Fibroblast of mammary gland (primary cell): ENCODE measurements around the gene SMCO2.
A peak's percentile ranks its signal among the peaks of the same experiment; 100 is the strongest.

Experiments
- DNase-seq: peaks from one replicate; pipeline ENCODE4 v3.0.0-alpha.2; 2010; ENCODE audit warnings: low read depth
- H3K4me3 ChIP-seq: 2 replicates; pipeline ENCODE4 v1.5.1; 2011; ENCODE audit warnings: low read depth, mild to moderate bottlenecking, low read length, moderate library complexity; ENCODE audit not compliant: control insufficient read depth
- TF ChIP-seq, protein P1 (sequence below): conservative IDR thresholded peaks from 2 replicates; pipeline ENCODE4 v1.5.1; 2011; ENCODE audit warnings: low read depth, low read length, inconsistent platforms; ENCODE audit not compliant: control insufficient read depth, insufficient read depth

Gene SMCO2

GRCh38 chr12:27534060-27534764 lies 87.7 kb downstream of the SMCO2 start:
- no peak for DNase-seq
- H3K4me3 ChIP-seq, result no peak overlapping the region
- TF ChIP-seq, protein P1, sequence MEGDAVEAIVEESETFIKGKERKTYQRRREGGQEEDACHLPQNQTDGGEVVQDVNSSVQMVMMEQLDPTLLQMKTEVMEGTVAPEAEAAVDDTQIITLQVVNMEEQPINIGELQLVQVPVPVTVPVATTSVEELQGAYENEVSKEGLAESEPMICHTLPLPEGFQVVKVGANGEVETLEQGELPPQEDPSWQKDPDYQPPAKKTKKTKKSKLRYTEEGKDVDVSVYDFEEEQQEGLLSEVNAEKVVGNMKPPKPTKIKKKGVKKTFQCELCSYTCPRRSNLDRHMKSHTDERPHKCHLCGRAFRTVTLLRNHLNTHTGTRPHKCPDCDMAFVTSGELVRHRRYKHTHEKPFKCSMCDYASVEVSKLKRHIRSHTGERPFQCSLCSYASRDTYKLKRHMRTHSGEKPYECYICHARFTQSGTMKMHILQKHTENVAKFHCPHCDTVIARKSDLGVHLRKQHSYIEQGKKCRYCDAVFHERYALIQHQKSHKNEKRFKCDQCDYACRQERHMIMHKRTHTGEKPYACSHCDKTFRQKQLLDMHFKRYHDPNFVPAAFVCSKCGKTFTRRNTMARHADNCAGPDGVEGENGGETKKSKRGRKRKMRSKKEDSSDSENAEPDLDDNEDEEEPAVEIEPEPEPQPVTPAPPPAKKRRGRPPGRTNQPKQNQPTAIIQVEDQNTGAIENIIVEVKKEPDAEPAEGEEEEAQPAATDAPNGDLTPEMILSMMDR, result no peak

DNA sequence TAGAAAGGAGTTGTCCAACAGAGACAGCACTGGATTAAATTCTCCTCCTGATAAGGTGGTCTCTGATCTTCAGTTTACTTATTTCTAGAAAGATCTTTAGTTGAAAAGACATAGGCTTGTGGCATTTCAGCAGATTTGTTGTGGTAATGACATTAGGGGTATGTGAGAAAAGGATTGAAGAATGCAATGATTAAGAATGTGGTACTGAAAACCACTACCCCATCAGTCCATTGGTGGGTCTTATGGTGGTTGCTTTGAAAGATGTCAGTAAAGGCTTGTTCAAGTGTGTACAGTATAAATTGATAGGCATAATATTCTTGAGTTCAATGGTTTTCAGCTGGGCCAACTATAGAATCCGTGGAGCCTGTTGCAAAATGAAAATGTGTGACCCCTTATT lies 88.2 kb downstream of the SMCO2 start:
- no peak for DNase-seq
- TF ChIP-seq, protein P1, result no peak
- no peak overlapping the region for H3K4me3 ChIP-seq

- no peak overlapping the region for H3K4me3 ChIP-seq
- no peak for DNase-seq
- TF ChIP-seq, protein P1, result no peak
Measured at GRCh38 chr12:27535318-27535717, 88.8 kb downstream of the SMCO2 start.

DNA sequence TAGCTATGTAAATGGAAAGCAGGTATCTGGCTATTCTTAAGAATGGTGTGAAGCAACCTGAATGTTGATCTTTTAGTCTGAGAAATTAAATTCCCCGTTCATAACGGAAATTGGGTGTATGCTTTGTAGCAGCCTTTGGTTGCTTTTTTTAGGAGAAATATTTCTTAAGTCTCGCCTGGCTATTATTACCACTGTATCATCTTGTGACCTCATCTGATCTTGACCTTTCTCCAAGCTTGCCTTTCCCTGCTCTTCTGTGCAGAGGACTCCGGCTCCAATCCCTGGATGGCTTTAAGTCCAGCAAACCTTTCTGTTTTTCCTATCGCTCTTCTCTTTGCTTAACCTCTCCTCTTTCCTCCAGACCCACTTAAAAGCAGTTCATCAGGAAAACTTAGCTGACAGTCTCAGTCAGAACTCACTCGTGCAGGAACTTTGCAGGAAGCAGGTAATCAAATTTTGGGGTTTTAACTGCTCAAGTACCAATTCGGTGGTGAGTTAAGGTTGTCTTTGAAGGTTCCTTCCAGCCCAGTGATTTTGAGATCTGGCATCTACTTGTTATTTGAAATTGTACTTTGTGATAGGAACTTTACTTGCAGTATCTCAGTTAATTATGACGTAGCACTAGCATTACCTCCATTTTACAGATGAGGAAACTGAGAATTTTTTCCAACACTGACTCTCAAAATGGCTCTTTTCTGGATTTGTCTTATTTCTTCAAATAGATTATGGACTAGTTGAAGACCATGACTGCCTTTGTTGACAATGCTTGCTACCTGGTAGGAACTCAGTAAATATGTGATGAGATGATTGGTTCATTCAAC lies 91.5 kb downstream of the SMCO2 start:
- peak; percentile 59 for DNase-seq
- TF ChIP-seq, protein P1, result no peak
- no peak overlapping the region for H3K4me3 ChIP-seq

- TF ChIP-seq, protein P1, result no peak
- peak; percentile 73 for DNase-seq
- H3K4me3 ChIP-seq, result no peak overlapping the region
Measured at GRCh38 chr12:27539191-27539631, 92.7 kb downstream of the SMCO2 start.

GRCh38 chr12:27541031-27541719 lies 94.6 kb downstream of the SMCO2 start:
- no peak overlapping the region for H3K4me3 ChIP-seq
- TF ChIP-seq, protein P1, result no peak
- no peak for DNase-seq
